ENCODE data around the gene TSHZ2.

Gene TSHZ2

DNA sequence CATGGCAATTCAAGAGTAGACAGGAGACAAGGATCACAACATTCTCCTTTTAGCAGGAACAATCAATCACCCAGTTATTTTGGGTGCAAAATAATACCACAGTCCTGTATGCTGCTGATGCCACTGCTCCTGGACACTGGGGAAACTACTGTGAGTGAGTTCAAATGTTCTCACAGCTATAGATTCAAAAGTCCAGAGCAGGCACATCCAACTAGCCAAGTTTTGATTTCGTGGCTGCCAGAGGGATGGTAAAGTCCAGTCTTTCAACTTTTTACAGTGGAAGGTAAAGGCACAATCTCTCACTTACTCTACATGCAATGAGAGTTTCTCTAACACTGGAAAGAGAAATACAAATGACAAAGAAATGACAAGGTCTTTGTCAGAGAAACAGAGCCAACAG, 26.9 kb upstream of the TSHZ2 start:
- TF ChIP-seq, protein P1, sequence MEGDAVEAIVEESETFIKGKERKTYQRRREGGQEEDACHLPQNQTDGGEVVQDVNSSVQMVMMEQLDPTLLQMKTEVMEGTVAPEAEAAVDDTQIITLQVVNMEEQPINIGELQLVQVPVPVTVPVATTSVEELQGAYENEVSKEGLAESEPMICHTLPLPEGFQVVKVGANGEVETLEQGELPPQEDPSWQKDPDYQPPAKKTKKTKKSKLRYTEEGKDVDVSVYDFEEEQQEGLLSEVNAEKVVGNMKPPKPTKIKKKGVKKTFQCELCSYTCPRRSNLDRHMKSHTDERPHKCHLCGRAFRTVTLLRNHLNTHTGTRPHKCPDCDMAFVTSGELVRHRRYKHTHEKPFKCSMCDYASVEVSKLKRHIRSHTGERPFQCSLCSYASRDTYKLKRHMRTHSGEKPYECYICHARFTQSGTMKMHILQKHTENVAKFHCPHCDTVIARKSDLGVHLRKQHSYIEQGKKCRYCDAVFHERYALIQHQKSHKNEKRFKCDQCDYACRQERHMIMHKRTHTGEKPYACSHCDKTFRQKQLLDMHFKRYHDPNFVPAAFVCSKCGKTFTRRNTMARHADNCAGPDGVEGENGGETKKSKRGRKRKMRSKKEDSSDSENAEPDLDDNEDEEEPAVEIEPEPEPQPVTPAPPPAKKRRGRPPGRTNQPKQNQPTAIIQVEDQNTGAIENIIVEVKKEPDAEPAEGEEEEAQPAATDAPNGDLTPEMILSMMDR (IDR thresholded peaks at IDR 0.05; ENCODE audit: control extremely low read depth, extremely low read depth, low read depth, missing control alignments) = no peak
- ChIA-PET CTCF (no interaction called here), POLR2A (no interaction called here)
- DNase-seq (ENCODE audit: extremely low spot score) = no peak

- no peak for DNase-seq (ENCODE audit: extremely low spot score)
- TF ChIP-seq, protein P1 (IDR thresholded peaks at IDR 0.05; ENCODE audit: control extremely low read depth, extremely low read depth, low read depth, missing control alignments) = no peak
- POLR2A ChIA-PET = no interaction called here
- CTCF ChIA-PET = no interaction called here
Measured at GRCh38 chr20:52945862-52946522, 26.2 kb upstream of the TSHZ2 start.

DNA sequence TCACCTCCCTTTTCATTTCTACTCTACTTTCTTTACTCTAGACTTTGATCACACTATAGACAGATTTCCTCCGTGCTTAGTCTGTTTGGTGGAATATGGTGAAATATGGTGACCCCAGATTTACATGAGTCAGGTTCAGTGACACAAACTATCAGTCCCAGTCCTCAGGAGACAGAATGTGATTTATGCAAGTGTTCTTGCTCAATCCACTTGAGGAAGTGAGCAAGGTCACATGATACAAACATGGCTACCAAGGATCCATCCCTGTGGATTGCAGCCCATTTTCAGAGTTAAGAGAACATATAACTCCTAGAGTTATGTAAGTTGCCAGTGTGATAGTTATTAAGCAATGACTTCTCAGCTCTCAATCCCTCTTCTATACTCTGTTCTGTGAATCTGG, 23.7 kb upstream of the TSHZ2 start:
- TF ChIP-seq, protein P1 (IDR thresholded peaks at IDR 0.05; ENCODE audit: control extremely low read depth, extremely low read depth, low read depth, missing control alignments) = no peak
- CTCF ChIA-PET = no interaction called here
- DNase-seq (ENCODE audit: extremely low spot score) = no peak
- POLR2A ChIA-PET = no interaction called here

DNA sequence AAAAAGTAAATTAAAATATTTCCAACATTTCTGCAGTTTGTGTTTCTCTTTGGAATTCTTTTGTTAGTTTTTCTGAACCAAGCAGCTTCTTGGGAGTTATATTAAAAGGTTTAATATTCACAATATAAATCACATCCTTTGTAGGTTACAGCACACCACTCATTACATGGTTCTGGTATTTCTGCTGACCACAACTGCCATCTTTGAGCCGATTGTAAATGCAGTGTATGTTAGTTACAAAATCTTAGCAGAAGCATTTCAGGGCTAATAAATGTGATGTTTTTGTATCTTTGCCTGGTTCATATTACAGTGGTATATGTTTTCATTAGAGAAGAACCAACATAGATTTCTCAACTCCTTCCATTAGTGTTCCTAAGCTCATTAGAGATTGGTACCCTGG, 19.1 kb upstream of the TSHZ2 start:
- ChIA-PET CTCF (interaction anchor here (1.3 kb wide), 1 partner anchor 10 kb away, joined by 3 read pairs; no protein-coding TSS in a partner anchor), POLR2A (no interaction called here)
- no peak for DNase-seq (ENCODE audit: extremely low spot score)
- TF ChIP-seq, protein P1 (IDR thresholded peaks at IDR 0.05; ENCODE audit: control extremely low read depth, extremely low read depth, low read depth, missing control alignments) = no peak

- TF ChIP-seq, protein P1 (IDR thresholded peaks at IDR 0.05; ENCODE audit: control extremely low read depth, extremely low read depth, low read depth, missing control alignments) = no peak
- ChIA-PET POLR2A (no interaction called here), CTCF (no interaction called here)
- DNase-seq (ENCODE audit: extremely low spot score) = no peak
Measured at GRCh38 chr20:52954849-52955248, 17.3 kb upstream of the TSHZ2 start.

DNA sequence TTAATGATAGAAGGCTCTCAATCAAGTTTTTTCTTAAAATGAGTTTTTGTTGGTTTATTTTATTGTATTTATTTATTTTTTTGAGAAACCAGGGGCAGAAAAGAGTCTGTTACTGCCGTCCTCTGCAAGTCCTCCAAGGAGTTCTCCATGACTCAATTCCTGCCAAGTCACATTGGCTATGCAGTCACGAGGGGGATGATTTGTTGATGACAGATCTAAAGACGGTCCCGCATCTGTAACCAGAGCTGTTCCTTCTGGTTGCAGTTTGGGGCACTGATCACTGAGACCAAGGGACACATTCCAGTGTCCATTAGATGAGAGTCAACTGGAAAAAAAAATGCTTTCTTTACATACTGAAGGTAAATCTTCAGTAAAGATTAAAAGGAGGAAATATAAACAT, 13.9 kb upstream of the TSHZ2 start:
- CTCF ChIA-PET = no interaction called here
- DNase-seq (ENCODE audit: extremely low spot score) = no peak
- TF ChIP-seq, protein P1 (IDR thresholded peaks at IDR 0.05; ENCODE audit: control extremely low read depth, extremely low read depth, low read depth, missing control alignments) = no peak
- POLR2A ChIA-PET = no interaction called here
